K562 (cell line): Measurements from ENCODE around the gene PLAAT3.

ENCODE experiments used
- CEBPG ChIP-seq, 3 experiments: fragments of 200-800 bp in 1 of 3; sonication (Bioruptor generic) in 1 of 3; sonication (generic) in 1 of 3; formaldehyde crosslinking in 1 of 3; IDR thresholded peaks in 2 of 3; conservative IDR thresholded peaks in 1 of 3; 2 replicates each; pipeline versions ENCODE4 v1.6.1 to v1.8.0; 2016 to 2022; ENCODE audit warnings: missing compliant biosample characterization in 2 of 3, missing genetic modification characterization in 2 of 3, mild to moderate bottlenecking in 1 of 3, missing genetic modification reagents in 1 of 3
- POLR2A ChIP-seq: fragments of 450-650 bp; conservative IDR thresholded peaks from 2 replicates; pipeline ENCODE4 v1.6.1; 2016
- SMAD3 ChIP-seq: fragments of 450-650 bp; formaldehyde crosslinking; conservative IDR thresholded peaks from 2 replicates; pipeline ENCODE4 v1.4.0; 2020; ENCODE audit warnings: mild to moderate bottlenecking
- SMC3 ChIP-seq: conservative IDR thresholded peaks from 2 replicates; pipeline ENCODE4 v1.6.1; 2011; ENCODE audit warnings: low read depth, low read length, improper control_type of control experiment; ENCODE audit not compliant: insufficient read depth
- ZNF274 ChIP-seq: IDR thresholded peaks from 2 replicates; pipeline ENCODE4 v1.6.1; 2011; ENCODE audit warnings: low read depth, mild to moderate bottlenecking, low read length, moderate library complexity, borderline replicate concordance
- ZNF436 ChIP-seq: fragments of 250-450, 450-650 bp; sonication (Bioruptor Pico); formaldehyde crosslinking; IDR thresholded peaks from 2 replicates; pipeline ENCODE4 v1.7.0; 2020; ENCODE audit warnings: mild to moderate bottlenecking
- TF ChIP-seq, protein P1 (sequence below), 3 experiments: IDR thresholded peaks in 2 of 3; conservative IDR thresholded peaks in 1 of 3; 2 replicates each; pipeline ENCODE4 v1.5.1; 2011 to 2012; ENCODE audit warnings: low read length in 3 of 3, mild to moderate bottlenecking in 3 of 3, control low read depth in 2 of 3, improper control_type of control experiment in 1 of 3, inconsistent platforms in 1 of 3, low read depth in 1 of 3, mixed read lengths in 1 of 3, moderate library complexity in 1 of 3; ENCODE audit not compliant: insufficient read depth in 2 of 3

DNA sequence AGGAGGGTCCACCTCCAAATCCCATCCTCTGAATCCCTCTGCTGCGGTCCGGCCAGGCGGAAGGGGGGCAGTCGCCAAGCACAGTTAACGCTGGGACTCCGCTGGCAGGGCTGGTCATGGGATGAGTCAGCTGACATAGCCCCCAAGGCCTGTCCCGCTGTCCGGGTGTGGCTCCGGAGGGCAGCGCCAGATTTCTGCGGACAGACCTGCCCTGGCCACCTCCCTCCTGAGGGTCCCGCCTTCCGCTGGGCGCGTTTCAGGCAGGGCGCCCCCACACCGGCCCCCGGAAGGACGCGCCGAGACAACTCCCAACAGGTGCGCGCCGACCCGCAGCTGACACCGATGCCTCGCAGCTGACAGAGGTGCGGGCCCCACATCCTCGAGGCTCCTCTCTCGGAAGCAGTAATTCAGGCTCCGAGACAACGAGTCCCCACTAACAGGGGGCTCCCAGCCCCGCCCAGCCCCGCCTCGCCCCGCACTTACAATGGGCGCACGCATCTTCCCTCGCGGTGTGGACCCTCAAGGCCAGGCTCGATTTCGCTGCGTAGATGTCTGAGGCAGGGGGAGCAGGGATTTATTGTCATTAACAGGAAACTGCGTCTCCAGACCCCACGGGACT, 607 bp downstream of the PLAAT3 start:
- TF ChIP-seq SMC3 (no peak), ZNF436 (CRISPR knock-in tag) (no peak), POLR2A (no peak), SMAD3 (no peak), CEBPG (CRISPR knock-in tag; IDR thresholded peaks at IDR 0.05) (no peak), CEBPG (tag; conservative IDR thresholded peaks at IDR 0.05 in 1 of 2, IDR thresholded peaks at IDR 0.05 in 1 of 2) (no peak), ZNF274 (no peak)
- TF ChIP-seq, protein P1, sequence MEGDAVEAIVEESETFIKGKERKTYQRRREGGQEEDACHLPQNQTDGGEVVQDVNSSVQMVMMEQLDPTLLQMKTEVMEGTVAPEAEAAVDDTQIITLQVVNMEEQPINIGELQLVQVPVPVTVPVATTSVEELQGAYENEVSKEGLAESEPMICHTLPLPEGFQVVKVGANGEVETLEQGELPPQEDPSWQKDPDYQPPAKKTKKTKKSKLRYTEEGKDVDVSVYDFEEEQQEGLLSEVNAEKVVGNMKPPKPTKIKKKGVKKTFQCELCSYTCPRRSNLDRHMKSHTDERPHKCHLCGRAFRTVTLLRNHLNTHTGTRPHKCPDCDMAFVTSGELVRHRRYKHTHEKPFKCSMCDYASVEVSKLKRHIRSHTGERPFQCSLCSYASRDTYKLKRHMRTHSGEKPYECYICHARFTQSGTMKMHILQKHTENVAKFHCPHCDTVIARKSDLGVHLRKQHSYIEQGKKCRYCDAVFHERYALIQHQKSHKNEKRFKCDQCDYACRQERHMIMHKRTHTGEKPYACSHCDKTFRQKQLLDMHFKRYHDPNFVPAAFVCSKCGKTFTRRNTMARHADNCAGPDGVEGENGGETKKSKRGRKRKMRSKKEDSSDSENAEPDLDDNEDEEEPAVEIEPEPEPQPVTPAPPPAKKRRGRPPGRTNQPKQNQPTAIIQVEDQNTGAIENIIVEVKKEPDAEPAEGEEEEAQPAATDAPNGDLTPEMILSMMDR (IDR thresholded peaks at IDR 0.05 in 2 of 3, conservative IDR thresholded peaks at IDR 0.05 in 1 of 3; ENCODE audit: insufficient read depth in 2 of 3, low read depth in 1 of 3, low read length in 3 of 3), result no peak
